Heart left ventricle (tissue), 16 donors: ENCODE results near the gene TRIOBP. TPM values are rescaled to one million over a fixed set of nuclear protein-coding genes. Genes with fewer than 3 reads are reported as not detected.

Experiments
- ATAC-seq, 4 donors: fragments of 200-7000 bp; cut with Tn5 transposase; one replicate each; pipeline ENCODE4 v1.9.1; 2020 to 2022; ENCODE audit warnings: moderate library complexity in 4 of 4, mild to moderate bottlenecking in 3 of 4, moderate number of reproducible peaks in 1 of 4
- DNase-seq, 5 donors: peaks; one replicate each; pipeline ENCODE4 v3.0.0-alpha.2; 2020
- H3K27ac ChIP-seq, 12 donors: fragments of 200-600 bp; sonication (generic) in 4 of 12; one replicate each; pipeline versions ENCODE4 v1.5.0 to v1.8.0; 2016 to 2022; ENCODE audit warnings: mild to moderate bottlenecking in 2 of 12
- H3K27me3 ChIP-seq, 9 donors: fragments of 200-600 bp; sonication (generic) in 2 of 9; one replicate each; pipeline versions ENCODE4 v1.5.1 to v1.8.0; 2016 to 2022; ENCODE audit warnings: mild to moderate bottlenecking in 3 of 9
- H3K36me3 ChIP-seq, 9 donors: fragments of 200-600 bp; sonication (generic) in 2 of 9; one replicate each; pipeline versions ENCODE4 v1.5.0 to v1.8.0; 2018 to 2022; ENCODE audit warnings: mild to moderate bottlenecking in 2 of 9
- H3K4me1 ChIP-seq, 12 donors: fragments of 200-600 bp; sonication (generic) in 4 of 12; one replicate each; pipeline versions ENCODE4 v1.5.0 to v1.8.0; 2016 to 2022; ENCODE audit warnings: mild to moderate bottlenecking in 3 of 12
- H3K4me3 ChIP-seq, 12 donors: fragments of 200-600 bp; sonication (generic) in 4 of 12; one replicate each; pipeline versions ENCODE4 v1.5.0 to v1.8.0; 2017 to 2022; ENCODE audit warnings: mild to moderate bottlenecking in 9 of 12, moderate library complexity in 4 of 12
- H3K9me3 ChIP-seq, 12 donors: fragments of 200-600 bp; sonication (generic) in 4 of 12; one replicate each; pipeline versions ENCODE4 v1.5.0 to v1.8.0; 2016 to 2022; ENCODE audit warnings: mild to moderate bottlenecking in 1 of 12
- CTCF ChIP-seq, 12 donors: fragments of 200-600 bp; sonication (generic) in 4 of 12; IDR thresholded peaks; one replicate each; pipeline versions ENCODE4 v1.5.0 to v1.8.0; 2018 to 2022; ENCODE audit warnings: antibody characterized with exemption in 12 of 12, mild to moderate bottlenecking in 5 of 12
- POLR2A ChIP-seq, 2 donors: fragments of 450-650 bp; IDR thresholded peaks; one replicate each; pipeline ENCODE4 v1.6.1; 2017; ENCODE audit warnings: antibody characterized with exemption in 2 of 2, mild to moderate bottlenecking in 2 of 2, moderate library complexity in 2 of 2
- WGBS, 4 donors: extraction: QIAGEN DNeasy Blood & Tissue Kit in 2 of 4; methylation state at CpG; one replicate each; pipeline versions ENCODE4 v1.1.5 to v1.1.7; 2013 to 2018; 5-methylcytosine and 5-hydroxymethylcytosine counted together
- intact Hi-C, 10 donors: fragments of 100-400 bp; cut with DNase I; formaldehyde crosslinking; loops; one replicate each; pipeline versions ENCODE4 v1.11.1 to v1.14.2; 2022
- polyA plus RNA-seq, 2 donors: library from polyadenylated mRNA; stranded (reverse); fragments of 200-250 nt; gene quantifications; one replicate each; pipeline ENCODE4 v1.2.3, GENCODE V29; 2013
- total RNA-seq, 9 donors: library from RNA; depleted of rRNA in 2 of 9; stranded (reverse); fragments of >200 nt in 2 of 9; fragmentation: NEBNext Ultra II Directional in 3 of 9; extraction: Animal tissue kit (Norgen Biotek cat#: 25700) in 3 of 9; gene quantifications; one replicate each; pipeline versions ENCODE4 v1.1.0 to v1.2.4, GENCODE V29; 2016 to 2023
- donor health status: ischemic (EF 13 %, LVEDD 7.1; RV severe dilation, severe dysfunction).
- donor health status: healthy with polysubstance abuse.
- donor health status: DM: no; HTN: yes; CAD: no.
- donor health status: DM: no; HTN: no; CAD: no.
- donor health status: ischemic (EF 25% LVEDD 6.9; RV normal size, moderate dysfunction).
- donor health status: ischemic (EF 25% LVEDD 5.7; RV mildly dilated, moderate dysfunction).
- donor health status: healthy.
- donor health status: DM: yes; HTN: yes; CAD: no.
- donor health status: ischemic (EF 35%, LVEDD 5.7; RV mildly dilated, moderate dysfunction).
- donor health status: nonischemic (EF 11% LVEDD 7.7; RV severe dilation, severe dysfunction).
- donor health status: DM: yes; HTN: yes; CAD: no.
- donor health status: PGD.
- donor health status: ischemic (EF 29% LVEDD 5.4; RV normal size, mild dysfunction).
- donor health status: nonischemic (EF 23%, LVEDD 6.1; RV moderate dilation, normal function).

Gene TRIOBP
- total and polyA plus RNA-seq, 11 donors = 54.9 to 147 (median 94.7) TPM

- Histone ChIP-seq H3K36me3 (peaks cover 0 to 13% (median 0%) of the 10 kb centered on the region in 9 donors), H3K9me3 (no peaks in the 10 kb centered on the region), H3K4me3 (no peak overlapping the region), H3K27me3 (peaks cover 0 to 33% (median 5%) of the 10 kb centered on the region in 9 donors), H3K27ac (no peak overlapping the region), H3K4me1 (peaks cover 2 to 30% (median 18%) of the 10 kb centered on the region in 12 donors)
- intact Hi-C loops = no loop called here
- 90 to 92% (median 92%) methylated on average over 5 of the region's 5 CpGs for WGBS, 4 donors
- ATAC-seq (no peak), DNase-seq (no peak)
- TF ChIP-seq POLR2A (IDR thresholded peaks at IDR 0.05) (no peak), CTCF (IDR thresholded peaks at IDR 0.05) (no peak)
These were observed 123.5 kb downstream of the TRIOBP start for GRCh38 chr22:37820350-37820749.

GRCh38 chr22:37822079-37822833, 125.4 kb downstream of the TRIOBP start:
- no peak for ATAC-seq
- no peaks in the 10 kb centered on the region for H3K36me3 ChIP-seq
- TF ChIP-seq POLR2A (IDR thresholded peaks at IDR 0.05) (no peak), CTCF (IDR thresholded peaks at IDR 0.05) (no peak)
- peaks cover 2 to 37% (median 20%) of the 10 kb centered on the region in 12 donors for H3K4me1 ChIP-seq
- H3K27ac ChIP-seq = no peak overlapping the region
- DNase-seq = no peak
- H3K9me3 ChIP-seq = no peaks in the 10 kb centered on the region
- no peak overlapping the region for H3K4me3 ChIP-seq
- WGBS, 4 donors = 51 to 61% (median 59%) methylated on average over 8 of the region's 8 CpGs
- H3K27me3 ChIP-seq = peaks cover 0 to 33% (median 5%) of the 10 kb centered on the region in 9 donors
- intact Hi-C loops = no loop called here

- TF ChIP-seq CTCF (IDR thresholded peaks at IDR 0.05) (no peak), POLR2A (IDR thresholded peaks at IDR 0.05) (no peak)
- 69 to 76% (median 72%) methylated on average over 17 to 21 of the region's 21 CpGs for WGBS, 4 donors
- Histone ChIP-seq H3K9me3 (no peaks in the 10 kb centered on the region), H3K27me3 (peaks cover 0 to 32% (median 5%) of the 10 kb centered on the region in 9 donors), H3K4me1 (peaks cover 0 to 31% (median 11%) of the 10 kb centered on the region in 12 donors), H3K4me3 (peak within 1 kb of the TSS in 1 of 12 donors; percentile 51), H3K27ac (no peak within 1 kb of the TSS), H3K36me3 (peaks cover 0 to 1% (median 0%) of the 10 kb centered on the region in 9 donors)
- intact Hi-C loops = no loop called here
- ATAC-seq = no peak
- no peak for DNase-seq
These were observed 126.5 kb downstream of the TRIOBP start, which contains the start of gene GALR3 for GRCh38 chr22:37823134-37823985. TSS of gene GALR3 (plus strand) at chr22:37823382. CDS start at chr22:37823407, 25 bp downstream.
